HG03039 (cell line): ENCODE results near the gene PPIL6.

ENCODE experiments used
- ATAC-seq: cut with Tn5 transposase; IDR thresholded peaks from one replicate; pipeline ENCODE4 v1.9.1; 2021; ENCODE audit warnings: mild to moderate bottlenecking, moderate library complexity; ENCODE audit not compliant: unreplicated experiment

Gene PPIL6

GRCh38 chr6:109449795-109450673 is 9.6 kb upstream of the PPIL6 start:
- no peak for ATAC-seq

DNA sequence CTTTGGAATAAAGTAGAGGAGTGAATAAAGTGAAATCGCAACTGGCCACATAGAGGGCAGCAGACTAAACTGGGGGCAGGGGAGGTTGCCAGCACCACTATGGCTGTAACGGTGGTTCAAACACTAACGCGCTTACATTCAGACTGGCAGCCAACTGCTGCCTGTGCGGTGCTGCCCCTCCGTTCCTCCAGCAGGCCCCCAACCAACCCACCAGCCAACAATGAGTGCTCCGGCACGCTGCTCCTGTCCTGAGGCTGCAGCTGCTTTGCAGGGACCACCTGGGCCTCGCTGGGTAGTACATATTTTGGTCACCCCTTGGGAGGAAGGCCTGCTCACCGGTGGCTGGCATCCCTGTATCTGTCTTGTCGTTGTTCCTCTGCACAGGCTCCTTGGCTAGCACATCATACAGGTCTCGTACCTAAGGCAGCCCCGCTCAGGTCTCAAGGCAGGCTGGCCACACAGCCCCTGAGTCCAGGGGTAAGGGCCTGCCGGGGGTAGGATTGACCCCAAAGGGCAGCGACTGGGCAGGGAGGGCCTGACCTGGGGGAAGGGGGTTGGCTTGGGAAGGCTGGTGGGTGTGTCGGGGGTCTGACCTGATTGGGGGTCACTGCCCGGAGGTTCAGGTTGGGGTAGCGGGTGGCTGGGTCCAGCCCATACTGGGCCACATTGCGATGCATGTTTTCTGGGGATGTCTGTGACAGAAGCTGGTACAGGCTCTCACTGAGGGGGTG is 8.8 kb upstream of the PPIL6 start:
- no peak for ATAC-seq

DNA sequence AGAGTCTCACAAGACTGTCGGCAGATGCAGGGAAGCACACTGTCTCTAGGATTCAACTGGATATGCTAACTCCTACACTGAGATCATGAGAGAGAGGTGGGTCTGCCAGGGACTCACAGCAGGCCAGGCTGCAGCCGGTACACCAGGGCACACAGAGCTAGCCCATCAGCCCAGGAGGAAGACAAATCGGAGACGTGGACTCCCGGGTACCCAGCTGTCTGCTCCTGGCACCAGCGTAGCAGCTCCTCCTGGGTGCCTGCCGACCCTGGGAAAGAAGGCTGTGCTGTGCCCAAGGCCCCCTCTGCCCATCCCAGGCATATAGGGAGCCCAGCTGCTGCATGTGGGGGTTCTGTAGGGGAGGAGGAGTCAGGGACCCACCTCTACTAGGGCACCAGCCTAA is 8.2 kb upstream of the PPIL6 start:
- no peak for ATAC-seq

- no peak for ATAC-seq
These were observed 7.6 kb upstream of the PPIL6 start for GRCh38 chr6:109447878-109448555.

DNA sequence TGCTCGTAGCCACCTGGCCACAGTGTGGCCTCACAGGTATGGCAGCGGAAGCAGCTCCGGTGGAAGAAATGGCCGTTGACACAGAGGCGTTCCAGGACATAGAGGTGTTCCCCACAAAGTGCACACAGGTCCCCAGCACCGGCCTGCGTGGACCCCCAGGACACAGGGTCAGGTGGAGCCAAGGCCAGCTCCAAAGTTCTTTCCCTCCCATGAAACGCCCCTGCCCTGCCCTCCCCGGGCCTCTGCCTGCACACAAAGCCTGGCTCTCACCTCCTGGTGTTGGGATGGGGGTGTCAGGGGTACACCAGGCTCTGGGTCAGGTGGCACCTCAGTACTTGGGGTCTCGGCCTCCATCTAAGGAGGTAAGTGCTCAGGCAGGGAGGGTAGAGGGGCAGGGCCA is 6.7 kb upstream of the PPIL6 start:
- ATAC-seq: no peak

- no peak for ATAC-seq
These were observed 6.1 kb upstream of the PPIL6 start for GRCh38 chr6:109446541-109446940.

DNA sequence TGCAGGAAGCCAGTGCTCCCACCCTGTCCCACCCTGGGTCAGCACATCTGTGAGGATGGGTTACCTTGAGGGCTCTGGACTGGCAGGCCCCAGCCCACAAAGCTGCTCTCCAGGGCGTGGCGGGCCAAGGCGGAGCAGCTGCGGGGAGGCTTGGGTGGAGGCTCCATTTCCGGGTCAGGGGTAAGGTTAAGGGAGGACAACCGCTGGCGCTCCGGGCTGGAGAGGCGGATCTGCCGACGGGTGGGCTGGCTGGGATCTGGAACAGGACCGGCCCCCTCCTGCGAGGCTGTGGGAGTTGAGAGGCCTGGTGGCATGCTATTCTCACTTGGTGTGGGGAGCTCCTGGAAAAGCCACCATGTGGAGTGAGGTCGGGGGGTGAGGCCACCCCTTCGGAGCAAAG is 5.6 kb upstream of the PPIL6 start:
- ATAC-seq: no peak

DNA sequence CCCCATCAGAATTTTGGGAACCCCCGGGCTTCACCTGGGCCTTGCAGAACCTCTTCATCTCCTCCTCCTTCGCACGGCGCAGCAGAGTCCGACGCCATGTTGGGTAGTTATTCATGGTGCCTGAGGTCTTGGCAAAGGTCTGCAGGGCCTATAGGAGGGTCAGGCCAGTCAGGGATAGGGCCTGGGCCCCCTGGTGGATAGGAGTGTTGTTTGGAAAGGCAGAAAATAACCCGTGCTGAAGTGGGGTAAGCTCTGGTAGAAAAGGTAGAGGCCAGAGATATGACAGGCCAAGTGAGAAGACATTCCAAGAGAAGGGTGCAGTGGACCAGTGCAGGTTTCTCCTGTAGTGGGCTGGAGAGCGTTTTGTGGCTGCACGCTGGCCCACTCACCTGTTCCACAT is 5.0 kb upstream of the PPIL6 start:
- ATAC-seq: no peak

DNA sequence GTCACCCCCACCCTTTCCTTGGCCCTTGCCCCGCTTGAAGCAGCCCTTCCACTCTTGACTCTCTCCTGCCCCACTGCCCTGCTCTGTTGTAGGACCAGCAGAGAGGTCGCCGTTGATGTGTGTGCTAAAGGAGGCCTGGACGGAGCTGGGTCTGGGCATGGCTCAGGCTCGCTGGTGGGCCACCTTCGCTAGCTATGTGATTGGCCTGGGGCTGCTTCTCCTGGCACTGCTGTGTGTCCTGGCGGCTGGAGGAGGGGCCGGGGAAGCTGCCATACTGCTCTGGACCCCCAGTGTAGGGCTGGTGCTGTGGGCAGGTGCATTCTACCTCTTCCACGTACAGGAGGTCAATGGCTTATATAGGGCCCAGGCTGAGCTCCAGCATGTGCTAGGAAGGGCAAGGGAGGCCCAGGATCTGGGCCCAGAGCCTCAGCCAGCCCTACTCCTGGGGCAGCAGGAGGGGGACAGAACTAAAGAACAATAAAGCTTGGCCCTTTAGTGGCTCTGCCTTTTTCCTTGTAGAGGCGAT is 3.1 kb upstream of the PPIL6 start:
- no peak for ATAC-seq

GRCh38 chr6:109442393-109442924 is 2.0 kb upstream of the PPIL6 start:
- no peak for ATAC-seq

GRCh38 chr6:109441069-109441816 is 815 bp upstream of the PPIL6 start:
- peak; percentile 15 for ATAC-seq

DNA sequence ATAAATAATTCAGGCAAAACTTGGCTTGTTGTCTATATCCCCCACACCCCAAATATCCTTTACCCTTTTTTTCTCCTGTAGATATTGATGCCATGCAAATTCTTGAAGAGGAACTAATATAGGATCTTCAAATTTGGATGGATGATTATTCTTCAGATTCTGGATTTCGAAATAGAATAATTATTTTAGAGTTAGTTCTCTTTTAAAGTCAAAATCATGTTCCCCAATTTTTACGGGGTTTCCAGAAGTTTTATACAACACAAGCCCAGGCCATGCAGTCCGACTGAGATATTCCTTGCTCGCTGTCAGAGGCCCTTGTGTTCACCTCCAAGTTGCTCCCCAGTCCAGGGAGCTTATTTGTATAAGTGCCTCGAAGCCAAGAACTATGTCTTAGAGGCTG is 4.4 kb downstream of the PPIL6 start:
- no peak for ATAC-seq

DNA sequence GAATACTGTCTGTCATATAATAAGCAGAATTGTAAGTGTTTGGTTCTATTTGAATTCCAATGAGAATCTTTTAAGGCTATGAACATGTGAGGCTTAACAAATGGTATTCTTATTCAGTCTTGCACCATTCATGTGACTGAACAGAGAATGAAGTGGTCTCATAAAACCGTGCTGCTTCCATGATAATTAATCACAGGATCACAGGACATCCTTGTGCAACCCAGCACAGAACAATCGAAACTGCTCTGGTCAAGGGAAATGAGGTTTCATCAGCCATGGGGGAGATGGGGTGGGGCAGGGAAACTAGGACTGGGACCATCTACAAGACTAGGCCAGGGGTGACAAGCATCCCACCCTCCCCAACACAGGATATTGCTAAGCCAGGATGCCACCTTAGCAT is 6.0 kb downstream of the PPIL6 start:
- no peak for ATAC-seq

- ATAC-seq: no peak
These were observed 10.9 kb downstream of the PPIL6 start for GRCh38 chr6:109429496-109429895.

- ATAC-seq: no peak
These were observed 11.4 kb downstream of the PPIL6 start for GRCh38 chr6:109428889-109429477.

- no peak for ATAC-seq
These were observed 15.5 kb downstream of the PPIL6 start for GRCh38 chr6:109424946-109425345.

DNA sequence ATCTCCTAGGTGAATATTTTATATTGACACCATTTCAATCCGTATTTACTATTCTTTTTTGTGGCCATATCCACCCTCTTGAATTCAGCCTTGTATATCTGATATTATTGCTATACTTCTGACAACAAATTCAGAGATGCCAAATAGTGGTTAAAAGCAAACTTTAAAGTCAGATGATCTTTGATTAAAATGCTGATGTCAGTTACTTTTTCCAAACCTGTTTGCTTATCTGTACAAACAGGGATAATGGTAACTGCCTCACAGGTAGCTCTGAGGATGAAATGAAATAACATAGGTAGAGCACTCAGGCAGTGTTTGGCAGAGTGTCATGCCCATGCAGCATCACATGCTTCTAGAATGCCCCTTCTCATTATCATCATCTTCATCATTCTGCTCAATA is 19.2 kb downstream of the PPIL6 start:
- no peak for ATAC-seq

- no peak for ATAC-seq
These were observed 19.7 kb downstream of the PPIL6 start for GRCh38 chr6:109420751-109421150.

GRCh38 chr6:109417646-109418045 is 22.8 kb downstream of the PPIL6 start:
- ATAC-seq: no peak

GRCh38 chr6:109411034-109411433 is 29.4 kb downstream of the PPIL6 start:
- no peak for ATAC-seq
